T-helper 22 cell (primary cell): Measurements from ENCODE around the gene CMC2.

Source experiments
- DNase-seq: peaks from one replicate; pipeline ENCODE4 v3.0.0-alpha.2; 2020; ENCODE audit warnings: low read depth

Gene CMC2

GRCh38 chr16:81006813-81007695, at the start of gene CMC2, which contains the start of gene CENPN:
Gene CMC2 (minus strand): TSS chr16:81006885. CDS start chr16:80997394, 9,491 bp downstream.
Gene CENPN (plus strand): TSS chr16:81007214. CDS start chr16:81011940, 4,726 bp downstream.
- DNase-seq, result peak; percentile 94

DNA sequence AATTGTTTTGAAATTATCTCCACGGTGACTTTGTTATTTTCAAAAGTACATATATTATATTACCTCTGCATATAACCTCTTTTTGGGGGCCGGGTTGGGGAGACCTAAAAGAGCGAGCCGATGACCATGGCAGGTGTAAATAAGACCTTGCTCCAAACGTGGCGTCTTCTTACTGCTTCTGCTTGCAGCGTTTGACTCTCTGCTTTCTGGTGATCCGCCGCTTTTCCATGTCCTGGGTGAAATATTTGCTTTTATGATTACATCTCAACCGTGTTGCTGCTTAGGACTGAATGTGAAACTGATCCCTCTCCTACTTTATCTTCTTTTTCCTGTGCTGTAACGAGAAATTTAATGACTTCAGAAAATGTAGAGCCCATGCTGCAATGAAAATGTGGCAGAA, 47.1 kb upstream of the CMC2 start:
- DNase-seq, result no peak

DNA sequence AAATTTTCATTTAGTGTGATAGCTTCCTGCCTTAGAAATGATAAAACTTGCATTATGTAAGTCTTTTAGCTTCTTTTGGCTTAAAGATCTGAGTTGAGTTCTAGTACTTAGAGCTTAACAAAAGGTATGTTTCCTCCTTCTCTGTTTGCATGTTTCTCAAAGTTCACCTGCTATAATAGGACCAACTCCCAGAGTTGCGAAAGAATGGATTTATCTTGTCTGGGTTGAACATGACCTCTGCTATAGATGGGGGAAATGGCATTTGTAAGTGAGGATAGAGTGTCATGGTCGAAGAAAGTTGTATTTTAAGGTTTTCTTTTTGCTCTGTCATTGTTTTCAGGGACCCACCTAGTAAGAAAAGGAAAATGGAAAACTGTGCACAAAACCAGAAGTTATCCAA, 36.1 kb upstream of the CMC2 start:
- DNase-seq, result no peak

DNA sequence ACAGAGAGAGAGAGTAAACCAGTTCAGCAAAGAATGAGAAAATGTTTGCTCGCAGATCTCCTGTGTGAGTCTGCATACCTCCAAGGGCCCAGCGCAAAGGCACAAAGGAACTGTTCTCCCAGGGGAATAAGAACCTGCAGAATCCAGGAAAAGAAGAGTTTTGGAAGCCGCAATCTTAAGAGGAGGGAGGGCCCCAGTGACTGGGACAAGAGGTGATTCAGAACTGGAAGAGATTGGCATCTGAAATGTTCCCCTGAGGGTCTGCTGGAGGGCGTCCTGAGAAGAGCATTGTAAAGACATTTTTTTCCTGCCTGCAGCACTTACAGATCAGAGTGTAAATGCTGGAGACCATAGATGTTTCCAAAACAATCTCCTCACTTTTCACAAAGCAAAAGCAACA, 35.0 kb upstream of the CMC2 start:
- no peak for DNase-seq

DNA sequence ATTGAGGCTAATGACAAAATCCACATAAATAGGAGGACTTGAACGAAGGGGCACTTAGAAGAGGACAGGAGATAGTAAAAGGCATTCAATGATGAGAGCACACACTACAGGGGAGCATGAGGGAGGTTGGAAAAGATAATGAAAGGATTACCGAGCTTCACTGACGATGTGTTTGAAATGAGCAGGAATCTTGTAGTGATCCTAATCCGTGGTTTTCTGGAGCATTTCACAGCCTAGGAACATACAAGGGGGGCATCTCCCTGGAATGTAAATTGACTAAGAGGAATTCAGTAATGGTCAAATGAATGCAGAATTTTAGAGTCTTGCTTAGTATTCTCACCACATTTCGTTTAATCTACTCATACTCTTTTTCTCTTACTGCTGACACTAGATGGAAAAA, 34.2 kb upstream of the CMC2 start:
- DNase-seq, result no peak

GRCh38 chr16:81040131-81040530, 33.4 kb upstream of the CMC2 start:
- no peak for DNase-seq

DNA sequence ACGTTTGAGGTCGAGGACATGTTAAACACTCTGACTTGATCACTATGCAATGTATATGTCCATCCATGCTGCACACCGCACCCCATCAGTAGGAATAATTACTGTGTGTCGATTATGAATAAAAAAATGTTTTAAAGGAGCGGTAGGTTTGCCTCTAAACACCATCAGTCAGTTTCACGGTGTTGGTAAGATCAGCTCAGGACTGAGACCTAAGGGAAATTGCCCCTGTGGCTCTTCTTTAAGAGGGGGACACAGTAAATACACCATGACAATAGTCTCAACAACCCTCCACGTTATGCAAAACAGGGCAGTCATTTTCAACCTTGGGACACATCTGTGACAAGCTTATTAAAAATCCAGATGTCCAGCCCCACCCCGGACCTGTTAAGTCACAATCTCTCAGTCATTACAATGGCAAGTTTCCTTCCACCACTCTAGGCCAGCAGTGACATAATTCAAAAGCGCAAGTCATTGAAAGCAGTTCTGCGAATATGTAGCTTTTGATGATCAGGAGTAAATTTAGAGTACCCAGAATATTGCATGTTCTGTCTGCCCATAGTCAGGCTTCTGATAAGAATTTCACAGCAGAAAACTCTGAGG, 30.2 kb upstream of the CMC2 start:
- DNase-seq, result no peak

DNA sequence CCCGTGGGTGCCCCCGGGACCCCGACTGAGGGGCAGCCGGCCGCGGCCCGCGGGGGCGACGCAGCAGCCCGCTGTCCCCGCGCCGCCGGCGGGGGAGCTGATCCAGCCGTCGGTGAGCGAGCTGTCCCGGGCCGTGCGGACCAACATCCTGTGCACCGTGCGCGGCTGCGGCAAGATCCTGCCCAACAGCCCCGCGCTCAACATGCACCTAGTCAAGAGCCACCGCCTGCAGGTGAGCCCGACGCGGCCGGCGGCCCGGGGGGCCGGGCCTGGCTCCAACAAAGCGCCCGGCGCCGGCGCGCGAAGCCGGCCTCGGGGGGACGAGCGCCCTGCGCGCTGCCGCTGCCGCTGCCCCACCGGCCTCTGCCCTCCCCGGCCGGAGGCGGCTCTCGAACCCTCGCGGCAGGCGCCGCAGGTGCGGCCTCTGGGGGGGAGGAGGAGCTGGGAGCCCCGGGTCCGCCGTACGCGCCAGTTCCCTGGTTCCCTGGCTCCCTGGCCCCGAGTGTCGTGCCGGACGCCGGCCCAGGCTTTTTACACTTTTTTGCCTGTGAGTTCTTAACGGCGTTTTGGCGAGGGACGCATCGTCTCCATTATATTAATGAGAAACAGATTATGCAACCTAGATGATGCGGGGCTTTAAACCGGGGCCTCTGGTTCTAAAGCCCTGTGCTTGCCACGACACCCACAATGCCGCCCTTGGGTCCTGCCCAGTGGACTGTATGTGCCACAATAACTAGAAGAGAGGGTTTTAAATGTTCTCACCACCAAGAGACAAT, 29.5 kb upstream of the CMC2 start:
- peak; percentile 42 for DNase-seq

DNA sequence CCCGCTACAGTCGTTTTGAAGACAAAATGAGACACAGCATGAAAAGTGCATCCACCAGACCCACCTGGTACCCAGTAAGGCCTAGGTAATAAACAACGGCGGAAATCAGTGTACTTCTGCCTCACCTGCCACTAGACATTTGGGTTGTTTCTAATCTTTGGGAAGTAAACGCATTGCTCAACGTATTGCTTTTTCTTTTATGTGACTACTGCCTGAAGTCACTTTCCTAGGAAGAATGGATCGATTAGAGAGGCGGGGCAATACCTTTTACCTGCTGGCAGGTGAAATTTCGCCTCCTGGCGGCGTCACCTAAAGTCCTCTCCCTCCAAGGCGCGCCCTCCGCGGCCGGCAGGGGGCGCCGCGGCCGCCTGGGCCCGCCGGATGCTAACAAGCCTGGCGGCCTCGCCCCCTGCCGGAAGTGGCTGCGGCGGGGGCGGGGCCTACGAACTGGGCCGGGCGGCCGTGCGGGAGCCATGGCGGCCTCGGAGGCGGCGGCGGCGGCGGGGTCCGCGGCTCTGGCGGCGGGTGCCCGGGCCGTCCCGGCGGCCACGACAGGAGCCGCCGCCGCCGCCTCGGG, 28.8 kb upstream of the CMC2 start, which contains the start of gene ATMIN:
TSS of gene ATMIN (plus strand) at position 445 of the 577 bp plus-strand sequence. CDS start at position 474, 29 bp downstream.
- peak; percentile 77 for DNase-seq

DNA sequence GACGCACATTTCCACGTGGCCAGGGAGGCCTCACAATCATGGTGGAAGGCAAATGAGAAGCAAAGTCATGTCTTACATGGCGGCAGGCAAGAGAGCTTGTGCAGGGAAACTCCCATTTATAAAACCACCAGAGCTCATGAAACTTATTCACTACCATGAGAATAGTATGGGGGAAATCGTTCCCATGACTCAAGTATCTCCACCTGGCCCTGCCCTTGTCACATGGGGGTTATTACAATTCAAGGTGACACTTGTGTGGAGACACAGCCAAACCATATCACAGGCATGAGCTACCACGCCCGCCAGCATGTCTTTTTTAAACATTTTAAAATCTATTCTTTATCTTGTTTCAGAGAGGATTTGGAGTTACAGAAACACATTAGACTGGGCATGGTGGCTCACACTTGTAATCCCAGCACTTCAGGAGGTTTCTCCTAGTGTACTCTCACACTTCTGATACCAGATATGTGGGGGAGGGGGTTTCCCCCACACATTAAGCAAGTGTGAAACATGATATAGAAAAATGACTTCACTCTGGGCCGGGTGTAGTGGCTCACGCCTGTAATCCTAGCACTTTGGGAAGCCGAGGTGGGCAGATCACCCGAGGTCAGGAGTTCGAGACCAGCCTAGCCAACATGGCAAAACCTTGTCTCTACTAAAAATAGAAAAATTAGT, 23.4 kb upstream of the CMC2 start:
- DNase-seq, result no peak

DNA sequence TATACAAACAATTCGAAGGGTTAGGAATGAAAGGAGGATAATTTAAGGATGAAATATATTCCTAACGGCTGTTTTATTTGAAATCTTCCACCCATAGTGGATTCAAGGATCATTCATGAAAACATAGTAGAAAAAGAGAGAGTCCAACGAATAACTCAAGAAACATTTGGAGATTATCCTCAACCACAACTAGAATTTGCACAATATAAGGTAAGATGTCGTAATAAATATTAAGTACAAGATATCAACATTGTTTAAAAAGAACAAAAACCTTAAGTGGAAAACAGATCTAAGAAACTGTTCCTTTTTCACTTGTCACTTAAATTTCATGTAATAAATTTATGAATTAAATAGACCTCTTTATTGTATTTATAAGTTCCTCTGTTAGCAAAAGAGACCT, 19.7 kb upstream of the CMC2 start:
- DNase-seq, result no peak

DNA sequence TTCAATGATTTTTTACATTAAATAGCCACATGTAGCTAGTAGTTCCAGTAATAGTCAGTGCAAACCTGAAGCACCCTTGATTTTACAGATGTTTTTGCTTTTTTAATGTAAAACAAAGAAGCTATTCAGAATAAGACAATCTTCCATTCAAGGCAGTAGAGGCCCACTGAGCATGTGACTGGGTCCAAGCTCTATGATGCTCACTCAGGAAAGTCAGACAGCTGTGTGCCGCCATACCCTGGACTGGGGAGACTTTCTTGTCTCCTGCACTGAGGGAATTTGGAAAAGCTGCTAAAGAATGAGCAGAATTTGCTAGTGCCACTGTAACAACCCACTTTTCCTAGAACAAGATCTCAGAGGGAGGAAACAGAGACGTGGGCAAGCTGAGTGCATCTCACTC, 11.8 kb upstream of the CMC2 start:
- DNase-seq, result no peak

GRCh38 chr16:81014672-81015071, 8.0 kb upstream of the CMC2 start:
- DNase-seq, result no peak

DNA sequence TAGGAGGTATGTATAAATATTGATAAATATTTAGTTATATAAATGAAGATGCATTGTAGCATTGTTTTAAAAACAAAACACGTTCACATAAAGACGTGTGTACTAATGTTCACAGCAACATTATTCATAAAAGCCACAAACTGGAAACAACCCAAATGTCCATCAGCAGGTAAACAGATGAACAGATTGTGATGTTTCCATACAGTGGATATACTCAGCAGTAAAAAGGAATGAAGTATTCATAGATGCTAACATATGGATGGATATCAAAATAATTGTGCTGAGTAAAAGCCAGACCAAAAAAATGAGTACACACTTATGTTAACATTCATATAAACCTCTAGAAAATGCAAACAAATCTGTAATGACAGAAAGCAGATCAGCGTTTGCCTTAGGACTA, 6.3 kb upstream of the CMC2 start:
- no peak for DNase-seq

DNA sequence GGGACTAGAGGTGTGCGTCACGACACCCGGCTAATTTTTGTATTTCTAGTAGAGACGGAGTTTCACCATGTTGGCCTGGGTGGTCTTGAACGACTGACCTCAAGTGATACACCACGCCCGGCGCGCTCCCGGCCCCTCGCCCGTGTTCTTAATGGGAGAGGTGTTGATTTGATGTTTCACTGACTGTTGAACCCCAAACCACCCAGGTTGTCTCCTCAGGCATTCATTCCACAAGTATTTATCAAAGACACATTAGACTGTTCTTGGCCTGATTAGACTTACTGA, 1.8 kb upstream of the CMC2 start:
- DNase-seq, result no peak

DNA sequence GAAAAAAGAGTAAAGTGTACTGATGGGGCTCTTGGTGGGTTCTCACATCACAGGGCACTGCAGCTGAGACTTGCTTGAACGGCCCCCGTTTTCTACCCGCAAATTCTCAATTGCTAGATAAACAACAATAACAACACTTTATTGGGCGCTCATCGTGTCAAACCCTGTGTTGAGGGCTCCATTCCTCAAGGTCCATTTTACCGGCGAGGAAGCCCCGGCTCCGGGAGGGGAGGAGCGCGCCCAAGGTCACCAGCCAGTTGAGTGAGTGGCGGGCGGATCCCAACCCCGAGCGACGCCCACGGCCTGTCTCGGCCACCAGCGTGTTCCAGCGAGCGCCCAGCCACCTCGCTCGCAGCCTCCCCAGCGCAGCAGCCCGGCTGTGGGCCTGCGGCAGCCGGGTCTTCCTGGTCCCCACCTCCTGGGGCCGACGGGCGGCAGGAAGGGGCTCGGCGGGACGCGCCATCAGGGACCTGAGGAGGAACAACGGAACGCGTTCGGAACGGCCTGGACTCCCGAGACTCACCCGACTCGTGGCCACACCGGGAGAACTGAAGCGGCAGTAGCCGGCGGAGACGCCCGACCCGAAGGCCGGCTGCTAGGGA, 373 bp downstream of the CMC2 start:
- DNase-seq, result peak; percentile 56

GRCh38 chr16:81005610-81006161, 999 bp downstream of the CMC2 start:
- DNase-seq, result no peak

DNA sequence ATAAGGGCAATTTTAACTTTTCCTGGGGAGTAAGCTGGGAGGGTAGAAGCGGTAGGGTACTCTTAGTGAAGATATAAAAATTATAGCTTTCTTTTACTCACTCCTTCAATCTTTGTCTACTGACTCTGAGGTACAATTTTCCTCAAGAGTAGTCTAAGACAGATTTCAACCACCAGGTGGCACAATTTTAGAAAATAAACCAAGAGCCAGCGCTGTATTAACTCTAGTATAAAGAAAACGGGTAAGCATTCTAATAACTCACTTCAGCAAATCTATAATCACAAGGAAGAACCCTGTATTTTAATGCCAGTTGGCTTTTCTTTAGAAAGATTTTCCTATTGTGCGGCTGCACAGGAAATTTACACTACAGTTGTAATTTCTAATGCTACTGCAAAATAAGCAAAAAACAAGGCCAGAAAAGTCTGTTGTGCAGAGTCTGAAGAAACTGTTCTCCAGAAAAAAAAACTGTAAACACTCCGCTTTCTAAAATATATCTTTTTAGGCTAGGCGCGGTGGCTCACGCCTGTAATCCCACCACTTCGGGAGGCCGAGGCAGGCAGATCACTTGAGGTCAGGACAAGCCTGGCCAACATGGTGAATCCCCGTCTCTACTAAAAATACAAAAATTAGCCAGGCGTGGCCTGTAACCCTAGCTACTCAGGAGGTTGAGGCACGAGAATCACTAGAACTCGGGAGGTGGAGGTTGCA, 1.9 kb downstream of the CMC2 start:
- no peak for DNase-seq

- no peak for DNase-seq
Observed at GRCh38 chr16:81003610-81004460, 2.9 kb downstream of the CMC2 start.

DNA sequence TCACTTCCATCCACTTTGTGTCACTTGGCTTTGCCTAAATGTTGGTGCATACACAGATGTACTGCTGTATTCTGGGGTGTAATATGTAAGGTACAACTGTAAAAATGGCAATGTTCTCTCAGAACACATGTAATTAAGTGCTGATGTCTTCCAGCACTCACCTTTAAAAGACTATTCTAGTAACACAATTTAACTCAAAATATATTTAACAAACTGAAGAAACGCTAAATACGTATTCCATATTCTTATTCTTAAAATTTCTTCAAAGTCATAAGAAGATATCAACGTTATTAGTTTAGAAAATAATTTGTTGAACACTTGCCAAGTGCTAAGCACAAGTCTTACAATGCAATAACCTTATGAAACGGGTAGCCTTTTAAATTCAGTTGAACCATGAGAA, 3.6 kb downstream of the CMC2 start:
- DNase-seq, result no peak
